ENCODE results near the gene EPB41L5. TPM values are rescaled to one million over a fixed set of nuclear protein-coding genes. Genes with fewer than 3 reads are reported as not detected.
A peak's percentile ranks its signal among the peaks of the same experiment; 100 is the strongest.

EPB41L5 gene
- total and polyA plus RNA-seq, 12 donors: 2.6 to 25.8 (median 13.9) TPM

DNA sequence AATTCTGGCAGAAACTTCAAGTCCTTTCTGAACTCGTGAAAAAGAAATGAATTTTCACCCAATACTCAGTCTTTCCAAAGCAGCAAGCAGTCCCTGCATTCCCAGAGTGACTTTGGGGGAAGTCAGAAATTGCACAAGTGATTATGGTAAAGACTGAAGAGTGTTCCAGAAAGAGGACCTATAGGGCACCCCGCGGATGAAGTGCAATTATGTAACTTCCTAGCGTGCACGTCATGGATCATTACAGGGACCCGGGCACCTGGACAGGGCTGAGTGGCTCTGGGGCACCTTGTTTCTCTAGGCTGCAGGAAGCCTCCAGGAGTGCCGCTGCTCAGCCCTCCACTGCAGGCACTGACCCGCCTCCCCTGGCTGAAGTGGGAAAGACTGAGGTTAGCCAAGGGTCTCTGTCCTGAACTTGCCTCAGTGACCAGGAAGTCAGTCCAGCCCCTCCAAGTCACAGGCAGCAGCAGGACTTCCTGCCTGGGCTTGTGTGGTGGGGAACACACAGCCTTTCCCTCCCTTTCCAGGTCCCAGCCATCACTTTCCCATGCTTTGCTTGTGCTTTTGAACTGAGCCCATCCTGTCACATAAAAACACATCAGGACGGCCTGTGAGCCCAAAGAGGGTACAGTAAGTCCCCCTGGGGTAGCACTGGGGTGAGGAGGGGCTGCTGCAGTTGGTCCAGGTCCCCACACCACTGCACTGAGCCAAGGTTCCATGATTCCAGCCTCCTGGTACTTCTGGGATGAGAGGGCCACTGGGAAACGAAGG, 190.6 kb downstream of the EPB41L5 start:
- no peaks in the 10 kb centered on the region for H3K36me3 ChIP-seq (replicated peaks in 1 of 2)
- H3K4me3 ChIP-seq: no peak overlapping the region
- peak in 1 of 7 donors; percentile 17 for DNase-seq
- intact Hi-C loops (cut with DNase I): no loop called here
- TF ChIP-seq, protein P1, sequence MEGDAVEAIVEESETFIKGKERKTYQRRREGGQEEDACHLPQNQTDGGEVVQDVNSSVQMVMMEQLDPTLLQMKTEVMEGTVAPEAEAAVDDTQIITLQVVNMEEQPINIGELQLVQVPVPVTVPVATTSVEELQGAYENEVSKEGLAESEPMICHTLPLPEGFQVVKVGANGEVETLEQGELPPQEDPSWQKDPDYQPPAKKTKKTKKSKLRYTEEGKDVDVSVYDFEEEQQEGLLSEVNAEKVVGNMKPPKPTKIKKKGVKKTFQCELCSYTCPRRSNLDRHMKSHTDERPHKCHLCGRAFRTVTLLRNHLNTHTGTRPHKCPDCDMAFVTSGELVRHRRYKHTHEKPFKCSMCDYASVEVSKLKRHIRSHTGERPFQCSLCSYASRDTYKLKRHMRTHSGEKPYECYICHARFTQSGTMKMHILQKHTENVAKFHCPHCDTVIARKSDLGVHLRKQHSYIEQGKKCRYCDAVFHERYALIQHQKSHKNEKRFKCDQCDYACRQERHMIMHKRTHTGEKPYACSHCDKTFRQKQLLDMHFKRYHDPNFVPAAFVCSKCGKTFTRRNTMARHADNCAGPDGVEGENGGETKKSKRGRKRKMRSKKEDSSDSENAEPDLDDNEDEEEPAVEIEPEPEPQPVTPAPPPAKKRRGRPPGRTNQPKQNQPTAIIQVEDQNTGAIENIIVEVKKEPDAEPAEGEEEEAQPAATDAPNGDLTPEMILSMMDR (IDR thresholded peaks at IDR 0.05): no peak
- no peak for TF ChIP-seq POLR2A (IDR thresholded peaks at IDR 0.05)
- no peaks in the 10 kb centered on the region for H3K27me3 ChIP-seq
- H3K9me3 ChIP-seq (replicated peaks in 1 of 3): no peaks in the 10 kb centered on the region
- 56 to 72% (median 64%) methylated on average over 7 to 10 of the region's 10 CpGs for WGBS, 4 donors
- no peak overlapping the region for H3K27ac ChIP-seq
- H3K4me1 ChIP-seq (replicated peaks in 1 of 2): peaks cover 0 to 4% of the 10 kb centered on the region in 2 donors

GRCh38 chr2:120204022-120204405, 191.1 kb downstream of the EPB41L5 start:
- WGBS, 4 donors: 84 to 88% (median 87%) methylated on average over 3 to 5 of the region's 5 CpGs
- TF ChIP-seq, protein P1 (IDR thresholded peaks at IDR 0.05): no peak
- no peak for TF ChIP-seq POLR2A (IDR thresholded peaks at IDR 0.05)

DNA sequence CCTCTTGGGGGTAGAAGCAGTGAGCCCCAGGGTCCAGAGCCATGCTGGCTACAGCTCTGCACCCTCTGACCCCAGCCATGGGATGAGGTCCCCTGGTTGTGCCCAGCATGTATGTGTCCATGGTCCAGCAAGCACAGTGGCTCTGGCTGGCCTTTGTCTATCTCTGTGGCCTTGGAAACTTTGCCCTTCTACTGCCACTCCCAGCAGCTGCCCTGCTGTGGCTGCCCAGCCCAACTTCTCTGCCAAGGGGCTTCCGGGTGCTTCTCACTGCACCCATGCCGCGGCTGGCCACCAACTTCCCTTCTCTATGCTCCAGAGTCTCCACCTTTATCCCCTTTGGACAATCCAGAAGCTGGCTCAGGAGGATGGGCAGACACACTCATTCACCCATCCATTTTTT, 191.5 kb downstream of the EPB41L5 start:
- H3K4me3 ChIP-seq: no peak overlapping the region
- no peaks in the 10 kb centered on the region for H3K36me3 ChIP-seq (replicated peaks in 1 of 2)
- H3K27ac ChIP-seq: no peak overlapping the region
- DNase-seq: no peak
- WGBS, 4 donors: 60 to 84% (median 65%) methylated on average over 3 of the region's 3 CpGs
- TF ChIP-seq POLR2A (IDR thresholded peaks at IDR 0.05): no peak
- TF ChIP-seq, protein P1 (IDR thresholded peaks at IDR 0.05): no peak
- no peaks in the 10 kb centered on the region for H3K27me3 ChIP-seq
- intact Hi-C loops (cut with DNase I): no loop called here
- H3K9me3 ChIP-seq (replicated peaks in 1 of 3): no peaks in the 10 kb centered on the region
- H3K4me1 ChIP-seq (replicated peaks in 1 of 2): peaks cover 0 to 4% of the 10 kb centered on the region in 2 donors

More at GRCh38 chr2:120204022-120204405, 191.1 kb downstream of the EPB41L5 start:
- peak in 1 of 7 donors; percentile 15 for DNase-seq
- H3K4me3 ChIP-seq: no peak overlapping the region
- H3K27me3 ChIP-seq: no peaks in the 10 kb centered on the region
- no peaks in the 10 kb centered on the region for H3K9me3 ChIP-seq (replicated peaks in 1 of 3)
- H3K27ac ChIP-seq: no peak overlapping the region
- intact Hi-C loops (cut with DNase I): no loop called here
- H3K36me3 ChIP-seq (replicated peaks in 1 of 2): no peaks in the 10 kb centered on the region
- peaks cover 0 to 4% of the 10 kb centered on the region in 2 donors for H3K4me1 ChIP-seq (replicated peaks in 1 of 2)

GRCh38 chr2:120204945-120205670, 192.2 kb downstream of the EPB41L5 start:
- TF ChIP-seq, protein P1 (IDR thresholded peaks at IDR 0.05): no peak
- TF ChIP-seq POLR2A (IDR thresholded peaks at IDR 0.05): no peak
- Histone ChIP-seq H3K9me3 (replicated peaks in 1 of 3) (no peaks in the 10 kb centered on the region), H3K4me3 (no peak overlapping the region), H3K36me3 (replicated peaks in 1 of 2) (no peaks in the 10 kb centered on the region), H3K4me1 (replicated peaks in 1 of 2) (peaks cover 0 to 4% of the 10 kb centered on the region in 2 donors), H3K27ac (no peak overlapping the region), H3K27me3 (no peaks in the 10 kb centered on the region)
- intact Hi-C loops (cut with DNase I): no loop called here
- 87 to 95% (median 94%) methylated on average over 10 to 12 of the region's 12 CpGs for WGBS, 4 donors
- DNase-seq: peak in 1 of 7 donors; percentile 13

Measured in adrenal gland (tissue), 12 donors.